HG03097 (cell line): ENCODE measurements around the gene LAMC1.
A peak's percentile ranks its signal among the peaks of the same experiment; 100 is the strongest.

Experiments
- ATAC-seq: cut with Tn5 transposase; IDR thresholded peaks from one replicate; pipeline ENCODE4 v1.9.1; 2021; ENCODE audit not compliant: unreplicated experiment, low FRiP score

Gene LAMC1

GRCh38 chr1:183180218-183180617, 157.0 kb downstream of the LAMC1 start:
- ATAC-seq, result no peak

DNA sequence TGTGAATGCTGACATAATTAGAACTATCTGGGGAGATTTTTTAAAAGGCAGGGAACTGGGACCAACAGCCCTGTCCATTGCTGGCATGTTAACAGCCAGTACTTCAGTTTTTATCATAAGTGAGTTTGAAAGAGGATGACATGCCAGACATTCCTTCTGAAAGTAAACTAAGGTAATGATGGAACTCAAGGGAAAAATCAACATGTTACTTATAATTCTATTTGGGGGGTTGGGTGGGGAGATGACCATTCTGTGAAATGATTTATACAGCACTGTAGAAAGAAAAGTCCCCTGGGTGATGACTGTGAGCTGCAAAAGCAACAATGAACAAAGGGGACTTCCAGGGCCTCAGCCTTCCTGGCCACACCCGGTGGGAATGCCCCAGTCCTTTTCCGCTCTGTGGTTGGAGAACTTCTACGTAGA, 157.4 kb downstream of the LAMC1 start:
- peak; percentile 61 for ATAC-seq

DNA sequence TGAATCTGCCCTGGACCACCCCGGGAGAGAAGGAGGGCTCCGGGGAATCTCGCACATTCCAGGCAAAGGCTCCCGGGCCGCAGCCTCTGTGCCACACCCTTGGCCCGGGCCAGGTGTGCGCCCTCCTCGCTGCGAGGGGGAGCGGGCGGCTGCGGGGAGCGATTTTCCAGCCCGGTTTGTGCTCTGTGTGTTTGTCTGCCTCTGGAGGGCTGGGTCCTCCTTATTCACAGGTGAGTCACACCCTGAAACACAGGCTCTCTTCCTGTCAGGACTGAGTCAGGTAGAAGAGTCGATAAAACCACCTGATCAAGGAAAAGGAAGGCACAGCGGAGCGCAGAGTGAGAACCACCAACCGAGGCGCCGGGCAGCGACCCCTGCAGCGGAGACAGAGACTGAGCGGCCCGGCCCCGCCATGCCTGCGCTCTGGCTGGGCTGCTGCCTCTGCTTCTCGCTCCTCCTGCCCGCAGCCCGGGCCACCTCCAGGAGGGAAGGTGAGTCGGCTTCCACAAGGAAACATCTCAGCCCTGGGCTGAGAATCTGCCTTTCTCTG, 162.8 kb downstream of the LAMC1 start, which contains the start of gene LAMC2:
Gene LAMC2, plus strand, starts transcription at position 324 of the 550 bp plus-strand sequence. Its CDS starts 89 bp downstream, at position 413.
- no peak for ATAC-seq

DNA sequence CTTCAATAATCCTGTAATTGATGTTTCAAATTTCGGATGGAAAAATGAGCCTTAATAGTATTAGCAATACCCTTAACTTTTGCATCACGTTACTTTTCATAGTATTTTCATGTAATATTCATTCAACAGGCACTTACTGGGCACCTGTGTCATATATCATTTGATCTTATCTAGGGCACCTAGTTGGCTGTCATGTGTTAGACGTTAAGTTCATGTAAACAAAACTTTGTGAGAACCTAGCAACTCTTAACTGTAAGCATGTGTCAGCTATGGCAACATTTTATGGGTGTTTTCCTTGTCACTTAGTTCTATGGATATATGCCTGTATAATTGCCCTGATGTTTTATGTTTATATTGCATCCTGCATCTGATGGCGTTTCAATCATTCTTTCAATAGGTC, 163.6 kb downstream of the LAMC1 start:
- no peak for ATAC-seq

- ATAC-seq, result no peak
These were observed 165.0 kb downstream of the LAMC1 start for GRCh38 chr1:183188240-183188639.

- no peak for ATAC-seq
These were observed 168.6 kb downstream of the LAMC1 start for GRCh38 chr1:183191833-183192232.

GRCh38 chr1:183193963-183194525, 170.8 kb downstream of the LAMC1 start:
- ATAC-seq, result no peak

DNA sequence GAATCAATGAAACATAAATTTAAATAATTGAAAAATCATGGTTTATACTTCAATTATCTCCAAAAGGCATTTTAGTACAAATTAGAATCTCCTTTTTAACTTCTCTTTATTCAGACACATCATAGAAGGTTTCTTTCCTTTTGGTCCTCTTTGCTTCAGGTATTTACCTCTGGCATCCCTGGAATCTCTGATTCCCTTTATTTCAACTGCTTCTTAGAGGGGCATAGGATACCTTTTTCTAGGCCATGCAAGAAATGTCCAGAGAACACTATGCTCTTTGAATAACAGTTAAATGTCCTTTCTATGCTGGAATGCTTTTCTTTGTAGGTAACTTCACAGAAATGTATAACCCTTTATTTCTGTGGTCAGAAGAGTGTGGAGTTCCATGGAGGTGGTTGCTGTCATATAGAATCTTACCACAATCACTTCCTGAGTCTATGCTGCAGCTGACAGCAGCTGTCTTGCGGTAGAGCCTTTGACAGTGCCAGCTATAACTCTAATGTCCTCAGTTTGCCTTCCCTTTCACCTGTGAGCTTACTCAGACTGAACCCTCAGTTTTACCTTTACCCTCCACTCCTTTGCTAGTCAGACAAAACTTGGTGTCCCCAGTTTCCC, 171.4 kb downstream of the LAMC1 start:
- ATAC-seq, result peak; percentile 89

DNA sequence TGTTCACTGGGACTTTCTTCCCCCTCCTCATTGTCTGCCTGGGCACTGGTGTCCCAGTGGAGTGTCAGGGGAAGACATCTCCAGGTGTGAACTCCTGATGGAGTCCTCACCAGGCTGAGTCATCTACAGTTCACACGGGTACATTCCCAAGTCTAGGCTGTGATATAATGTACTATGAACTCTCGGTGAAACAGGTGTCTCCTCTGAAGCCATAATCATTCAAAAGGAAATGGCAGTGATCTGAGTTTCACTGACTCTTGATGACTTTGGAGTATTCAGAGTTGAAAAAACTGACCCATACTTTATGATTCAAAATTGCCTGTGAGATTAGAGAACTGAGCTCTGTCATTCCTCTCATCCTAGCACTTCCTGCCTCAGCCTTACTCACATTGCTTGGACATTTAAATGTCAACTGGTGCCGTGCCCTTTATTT, 171.9 kb downstream of the LAMC1 start:
- ATAC-seq, result peak; percentile 41
